NCI-H1694 treated with DMSO at 0.1 percent for 48 hours (cell line): ENCODE data around the gene SPAG6.

Source experiments
- DNase-seq: peaks from one replicate; lab custom pipeline; 2025; lab: John Stamatoyannopoulos, UW

SPAG6 gene

GRCh38 chr10:22434521-22434920, 89.2 kb downstream of the SPAG6 start:
- no peak for DNase-seq

GRCh38 chr10:22435650-22436049, 90.4 kb downstream of the SPAG6 start:
- DNase-seq, result no peak

- no peak for DNase-seq
Measured at GRCh38 chr10:22436526-22436892, 91.2 kb downstream of the SPAG6 start.

- no peak for DNase-seq
Measured at GRCh38 chr10:22436893-22437619, 91.8 kb downstream of the SPAG6 start.

- DNase-seq, result no peak
Measured at GRCh38 chr10:22437620-22438588, 92.6 kb downstream of the SPAG6 start.

GRCh38 chr10:22438711-22439110, 93.4 kb downstream of the SPAG6 start:
- no peak for DNase-seq

- DNase-seq, result no peak
Measured at GRCh38 chr10:22442063-22442462, 96.8 kb downstream of the SPAG6 start.

GRCh38 chr10:22442468-22442867, 97.2 kb downstream of the SPAG6 start:
- DNase-seq, result no peak

GRCh38 chr10:22443175-22443901, 98.0 kb downstream of the SPAG6 start:
- DNase-seq, result no peak

GRCh38 chr10:22444219-22444788, 99.0 kb downstream of the SPAG6 start:
- DNase-seq, result no peak

- no peak for DNase-seq
Measured at GRCh38 chr10:22445495-22445894, 100.2 kb downstream of the SPAG6 start.

- no peak for DNase-seq
Measured at GRCh38 chr10:22447068-22447467, 101.8 kb downstream of the SPAG6 start.

GRCh38 chr10:22451346-22451745, 106.0 kb downstream of the SPAG6 start:
- DNase-seq, result no peak

- no peak for DNase-seq
Measured at GRCh38 chr10:22453320-22453719, 108.0 kb downstream of the SPAG6 start.

GRCh38 chr10:22453948-22454591, 108.8 kb downstream of the SPAG6 start:
- DNase-seq, result no peak

- no peak for DNase-seq
Measured at GRCh38 chr10:22454634-22455033, 109.3 kb downstream of the SPAG6 start.

GRCh38 chr10:22455068-22455857, 110.0 kb downstream of the SPAG6 start:
- DNase-seq, result no peak

- DNase-seq, result no peak
Measured at GRCh38 chr10:22456486-22456885, 111.2 kb downstream of the SPAG6 start.

GRCh38 chr10:22458272-22459038, 113.2 kb downstream of the SPAG6 start:
- no peak for DNase-seq

- DNase-seq, result no peak
Measured at GRCh38 chr10:22459496-22459895, 114.2 kb downstream of the SPAG6 start.
